ENCODE measurements around the gene GGA1. TPM values are rescaled to one million over a fixed set of nuclear protein-coding genes. Genes with fewer than 3 reads are reported as not detected.

The GGA1 gene
- total and polyA plus RNA-seq, 9 of the 15 experiments (the other 6 are each of a cell fraction or from before 2014, with no cell fraction given), result 1.5 to 69.5 (median 31.6) TPM

- TF ChIP-seq HDAC1 (IDR thresholded peaks at IDR 0.05) (peak in 1 of 2 experiments; percentile 39; a peak in 1 of 4 replicates), ZNF384 (IDR thresholded peaks at IDR 0.05; ENCODE audit: low read depth, low read length) (peak; percentile 51; the same call in 1 of the 2 replicates), ZNF175 (CRISPR knock-in tag; IDR thresholded peaks at IDR 0.05; ENCODE audit: low read depth) (no peak), VEZF1 (CRISPR knock-in tag; IDR thresholded peaks at IDR 0.05) (no peak), HINFP (tag; conservative IDR thresholded peaks at IDR 0.05; ENCODE audit: low read depth) (no peak), EP300 (IDR thresholded peaks at IDR 0.05; ENCODE audit: low read length) (no peak), NCOA1 (IDR thresholded peaks at IDR 0.05; ENCODE audit: low read depth) (no peak), ADNP (tag; IDR thresholded peaks at IDR 0.05) (no peak), WHSC1 (IDR thresholded peaks at IDR 0.05; ENCODE audit: low read length) (no peak), PHF20 (IDR thresholded peaks at IDR 0.05; ENCODE audit: partially characterized antibody) (no peak), CBX2 (IDR thresholded peaks at IDR 0.05; ENCODE audit: insufficient read depth, low read length, poor library complexity, severe bottlenecking) (no peak)
- TF ChIP-seq, protein P1, sequence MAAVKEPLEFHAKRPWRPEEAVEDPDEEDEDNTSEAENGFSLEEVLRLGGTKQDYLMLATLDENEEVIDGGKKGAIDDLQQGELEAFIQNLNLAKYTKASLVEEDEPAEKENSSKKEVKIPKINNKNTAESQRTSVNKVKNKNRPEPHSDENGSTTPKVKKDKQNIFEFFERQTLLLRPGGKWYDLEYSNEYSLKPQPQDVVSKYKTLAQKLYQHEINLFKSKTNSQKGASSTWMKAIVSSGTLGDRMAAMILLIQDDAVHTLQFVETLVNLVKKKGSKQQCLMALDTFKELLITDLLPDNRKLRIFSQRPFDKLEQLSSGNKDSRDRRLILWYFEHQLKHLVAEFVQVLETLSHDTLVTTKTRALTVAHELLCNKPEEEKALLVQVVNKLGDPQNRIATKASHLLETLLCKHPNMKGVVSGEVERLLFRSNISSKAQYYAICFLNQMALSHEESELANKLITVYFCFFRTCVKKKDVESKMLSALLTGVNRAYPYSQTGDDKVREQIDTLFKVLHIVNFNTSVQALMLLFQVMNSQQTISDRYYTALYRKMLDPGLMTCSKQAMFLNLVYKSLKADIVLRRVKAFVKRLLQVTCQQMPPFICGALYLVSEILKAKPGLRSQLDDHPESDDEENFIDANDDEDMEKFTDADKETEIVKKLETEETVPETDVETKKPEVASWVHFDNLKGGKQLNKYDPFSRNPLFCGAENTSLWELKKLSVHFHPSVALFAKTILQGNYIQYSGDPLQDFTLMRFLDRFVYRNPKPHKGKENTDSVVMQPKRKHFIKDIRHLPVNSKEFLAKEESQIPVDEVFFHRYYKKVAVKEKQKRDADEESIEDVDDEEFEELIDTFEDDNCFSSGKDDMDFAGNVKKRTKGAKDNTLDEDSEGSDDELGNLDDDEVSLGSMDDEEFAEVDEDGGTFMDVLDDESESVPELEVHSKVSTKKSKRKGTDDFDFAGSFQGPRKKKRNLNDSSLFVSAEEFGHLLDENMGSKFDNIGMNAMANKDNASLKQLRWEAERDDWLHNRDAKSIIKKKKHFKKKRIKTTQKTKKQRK (IDR thresholded peaks at IDR 0.05; ENCODE audit: borderline replicate concordance, low read depth, low read length), result no peak
- TF ChIP-seq, protein P2, sequence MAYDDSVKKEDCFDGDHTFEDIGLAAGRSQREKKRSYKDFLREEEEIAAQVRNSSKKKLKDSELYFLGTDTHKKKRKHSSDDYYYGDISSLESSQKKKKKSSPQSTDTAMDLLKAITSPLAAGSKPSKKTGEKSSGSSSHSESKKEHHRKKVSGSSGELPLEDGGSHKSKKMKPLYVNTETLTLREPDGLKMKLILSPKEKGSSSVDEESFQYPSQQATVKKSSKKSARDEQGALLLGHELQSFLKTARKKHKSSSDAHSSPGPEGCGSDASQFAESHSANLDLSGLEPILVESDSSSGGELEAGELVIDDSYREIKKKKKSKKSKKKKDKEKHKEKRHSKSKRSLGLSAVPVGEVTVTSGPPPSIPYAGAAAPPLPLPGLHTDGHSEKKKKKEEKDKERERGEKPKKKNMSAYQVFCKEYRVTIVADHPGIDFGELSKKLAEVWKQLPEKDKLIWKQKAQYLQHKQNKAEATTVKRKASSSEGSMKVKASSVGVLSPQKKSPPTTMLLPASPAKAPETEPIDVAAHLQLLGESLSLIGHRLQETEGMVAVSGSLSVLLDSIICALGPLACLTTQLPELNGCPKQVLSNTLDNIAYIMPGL (CRISPR knock-in tag; IDR thresholded peaks at IDR 0.05), result no peak
- TF ChIP-seq, protein P3, sequence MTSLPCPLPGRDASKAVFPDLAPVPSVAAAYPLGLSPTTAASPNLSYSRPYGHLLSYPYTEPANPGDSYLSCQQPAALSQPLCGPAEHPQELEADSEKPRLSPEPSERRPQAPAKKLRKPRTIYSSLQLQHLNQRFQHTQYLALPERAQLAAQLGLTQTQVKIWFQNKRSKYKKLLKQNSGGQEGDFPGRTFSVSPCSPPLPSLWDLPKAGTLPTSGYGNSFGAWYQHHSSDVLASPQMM (CRISPR knock-in tag; IDR thresholded peaks at IDR 0.05), result no peak
- TF ChIP-seq, protein P4, sequence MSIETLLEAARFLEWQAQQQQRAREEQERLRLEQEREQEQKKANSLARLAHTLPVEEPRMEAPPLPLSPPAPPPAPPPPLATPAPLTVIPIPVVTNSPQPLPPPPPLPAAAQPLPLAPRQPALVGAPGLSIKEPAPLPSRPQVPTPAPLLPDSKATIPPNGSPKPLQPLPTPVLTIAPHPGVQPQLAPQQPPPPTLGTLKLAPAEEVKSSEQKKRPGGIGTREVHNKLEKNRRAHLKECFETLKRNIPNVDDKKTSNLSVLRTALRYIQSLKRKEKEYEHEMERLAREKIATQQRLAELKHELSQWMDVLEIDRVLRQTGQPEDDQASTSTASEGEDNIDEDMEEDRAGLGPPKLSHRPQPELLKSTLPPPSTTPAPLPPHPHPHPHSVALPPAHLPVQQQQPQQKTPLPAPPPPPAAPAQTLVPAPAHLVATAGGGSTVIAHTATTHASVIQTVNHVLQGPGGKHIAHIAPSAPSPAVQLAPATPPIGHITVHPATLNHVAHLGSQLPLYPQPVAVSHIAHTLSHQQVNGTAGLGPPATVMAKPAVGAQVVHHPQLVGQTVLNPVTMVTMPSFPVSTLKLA (conservative IDR thresholded peaks at IDR 0.05), result peak; percentile 89 to 91
Observed at GRCh38 chr22:37661160-37661924, 52.7 kb downstream of the GGA1 start (continued).

All from K562 (cell line).